GOT3 (cell line): ENCODE data around the gene MAP6.
"Not testable (repeated sequence)": the region's sequence is repeated elsewhere in the genome, so short reads cannot be mapped to it uniquely, and the experiment has no call there.

ENCODE experiments used
- DNase-seq: peaks from one replicate; lab custom pipeline; 2025; ENCODE audit warnings: mixed read lengths; lab: John Stamatoyannopoulos, UW

The MAP6 gene

GRCh38 chr11:75668451-75669297 is at the start of gene MAP6:
MAP6 (minus strand) TSS chr11:75669038; CDS start chr11:75668369, 669 bp downstream.
- DNase-seq = no peak

GRCh38 chr11:75717608-75718418 is 49.0 kb upstream of the MAP6 start, which contains the start of gene MOGAT2:
MOGAT2 (plus strand) TSS chr11:75717838; CDS start chr11:75717889, 51 bp downstream.
- no peak for DNase-seq

- DNase-seq = no peak
These were observed 47.8 kb upstream of the MAP6 start for GRCh38 chr11:75716659-75717058.

DNA sequence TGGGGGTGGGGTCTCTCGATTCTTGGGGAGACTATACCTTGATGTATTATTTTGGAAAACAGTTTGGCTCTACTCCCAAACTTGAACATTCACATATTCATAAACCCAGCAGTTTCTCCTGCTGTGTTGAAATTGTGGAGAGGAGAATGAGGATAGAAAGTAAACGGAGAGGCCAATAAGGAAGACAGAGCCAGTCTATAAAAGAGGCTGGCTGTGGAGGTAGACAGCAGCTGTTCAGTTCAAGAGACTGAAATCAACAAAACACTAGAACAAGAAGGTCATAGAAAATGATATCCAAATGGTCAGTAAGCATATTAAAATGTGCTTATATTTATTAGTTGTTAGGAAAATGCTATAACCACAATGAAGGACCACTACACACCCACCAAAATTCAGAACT is 46.9 kb upstream of the MAP6 start:
- no peak for DNase-seq

DNA sequence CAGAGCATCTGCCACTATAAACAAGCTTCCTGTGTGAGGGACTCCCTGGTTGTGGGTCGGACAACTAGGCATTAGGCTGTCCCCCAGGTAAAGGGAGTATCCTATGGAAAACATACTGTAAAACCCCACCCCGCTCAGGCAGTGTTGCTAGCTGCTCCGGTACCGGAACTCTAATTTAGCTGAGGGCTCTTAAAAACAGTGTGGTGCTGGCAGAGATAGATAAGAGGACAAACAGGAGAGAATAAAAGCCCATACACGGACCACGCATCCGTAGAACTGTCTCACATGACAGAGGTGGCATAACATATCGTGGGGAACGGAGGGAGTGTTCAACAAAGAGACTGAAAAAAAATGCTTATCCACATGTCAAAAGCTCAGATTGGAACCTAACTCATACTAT is 45.4 kb upstream of the MAP6 start:
- no peak for DNase-seq

GRCh38 chr11:75706260-75706729 is 37.5 kb upstream of the MAP6 start:
- no peak for DNase-seq

DNA sequence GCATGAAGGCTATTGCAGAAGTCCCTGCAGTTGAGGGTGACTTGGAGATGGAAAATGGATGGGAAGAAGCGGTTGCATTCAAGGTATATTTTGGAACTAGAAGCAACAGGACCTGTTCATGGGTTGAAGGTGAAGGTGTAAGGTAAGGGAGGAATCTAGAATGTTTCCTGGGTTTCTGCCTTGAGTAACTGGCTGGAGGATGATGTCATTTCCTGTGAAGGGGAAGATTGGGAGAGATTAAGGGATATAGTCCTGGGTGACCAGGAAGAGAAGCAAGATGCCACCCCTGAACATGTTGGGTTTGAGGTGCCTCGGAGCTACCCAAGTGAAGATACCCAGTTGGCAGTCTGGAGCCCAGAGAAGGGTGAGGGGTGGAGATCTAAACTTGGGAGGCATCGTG is 36.7 kb upstream of the MAP6 start:
- DNase-seq = no peak

DNA sequence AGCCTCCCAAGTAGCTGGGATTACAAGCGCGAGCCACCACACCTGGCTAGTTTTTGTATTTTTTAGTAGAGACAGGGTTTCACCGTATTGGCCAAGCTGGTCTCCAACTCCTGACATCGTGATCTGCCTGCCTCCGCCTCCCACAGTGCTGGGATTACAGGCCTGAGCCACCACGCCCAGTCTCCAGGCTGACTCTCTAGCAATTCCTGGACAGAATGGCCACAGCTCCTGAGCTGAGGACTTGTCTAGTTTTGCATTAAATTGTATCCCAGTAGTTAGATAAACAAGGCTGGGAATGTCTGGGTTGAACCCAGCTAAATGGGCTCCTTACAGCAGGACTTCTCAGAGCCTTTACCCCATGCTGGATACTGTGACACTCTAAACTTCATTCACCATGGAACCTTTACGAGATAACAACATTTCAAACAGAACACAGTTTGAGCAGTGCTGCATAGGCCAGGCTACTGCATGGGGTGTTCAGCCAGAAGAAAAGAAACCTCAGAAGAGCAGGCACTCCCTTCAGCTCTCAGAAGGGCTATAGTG is 34.9 kb upstream of the MAP6 start:
- no peak for DNase-seq

DNA sequence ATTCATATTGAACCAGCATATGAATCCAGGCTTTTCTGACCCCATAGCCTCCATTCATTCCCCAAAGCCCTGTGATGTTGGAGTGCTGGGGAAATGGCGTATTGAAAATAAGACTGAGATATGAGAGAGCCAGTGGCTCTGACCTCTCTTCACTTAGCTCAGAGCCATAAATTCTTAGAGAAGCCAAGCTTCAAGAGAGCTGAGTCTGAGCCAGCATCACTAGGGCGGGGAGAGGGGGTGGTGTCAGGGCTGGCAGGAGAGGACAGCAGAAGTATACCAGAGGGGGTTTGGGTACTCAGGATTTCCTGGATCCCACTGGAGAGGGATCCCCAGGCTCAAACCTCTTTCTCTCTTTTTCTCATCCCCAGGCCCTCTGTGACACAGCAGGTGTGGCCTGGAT is 32.1 kb upstream of the MAP6 start:
- DNase-seq = no peak

- DNase-seq = no peak
These were observed 29.2 kb upstream of the MAP6 start for GRCh38 chr11:75697906-75698581.

DNA sequence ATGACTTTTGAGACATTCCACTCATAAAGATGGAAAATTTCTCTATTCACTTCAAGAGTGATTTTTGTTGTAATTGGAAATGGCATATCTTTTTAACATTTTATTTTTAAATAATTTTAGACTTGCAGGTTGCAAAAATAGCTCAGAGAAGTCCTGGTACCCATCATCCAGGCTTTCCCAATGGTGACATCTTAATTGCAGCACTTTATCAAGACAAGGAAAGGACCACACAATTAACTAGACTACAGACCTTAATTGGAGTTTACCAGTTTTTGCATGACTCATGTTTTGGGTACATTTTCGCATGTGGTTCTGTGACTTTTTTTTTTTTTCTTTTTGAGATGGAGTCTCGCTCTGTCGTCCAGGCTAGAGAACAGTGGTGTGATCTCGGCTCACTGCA is 23.0 kb upstream of the MAP6 start:
- DNase-seq = no peak

DNA sequence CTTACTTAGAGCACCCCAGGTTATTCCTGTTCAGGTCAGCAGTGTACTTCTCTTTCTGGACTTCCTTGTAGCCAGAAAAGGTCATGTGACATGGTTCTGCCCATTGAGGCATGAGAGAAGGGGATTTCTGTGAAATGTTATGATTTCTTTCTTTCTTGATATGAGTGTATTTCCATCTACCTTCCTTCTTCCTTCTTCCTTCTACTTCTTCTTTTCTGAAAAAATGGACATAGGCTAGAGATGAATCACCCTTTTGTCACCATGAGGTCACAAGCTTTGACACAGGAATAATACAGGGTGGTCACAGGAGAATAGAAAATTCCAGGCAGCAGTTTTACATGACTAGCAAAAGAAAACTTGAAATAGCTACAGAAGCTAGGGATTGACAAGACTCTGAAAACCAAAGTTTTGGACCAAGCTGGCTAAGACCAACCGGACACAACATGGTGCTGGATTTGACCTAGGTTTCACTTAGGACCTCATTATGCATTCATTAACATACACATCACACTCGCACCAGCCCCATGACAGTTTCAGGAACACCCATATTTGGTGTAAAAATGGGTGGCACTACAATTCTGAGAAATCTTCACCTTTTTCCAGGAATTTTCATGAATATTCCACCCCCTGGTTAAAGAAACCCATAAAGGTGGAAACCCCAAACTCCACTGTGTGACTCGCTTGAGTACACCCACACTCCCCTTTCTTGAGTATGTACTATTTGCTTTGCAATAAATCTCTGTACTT is 21.2 kb upstream of the MAP6 start:
- DNase-seq = no peak

- DNase-seq = not testable (repeated sequence)
These were observed 15.0 kb upstream of the MAP6 start for GRCh38 chr11:75683856-75684255.

GRCh38 chr11:75679566-75679965 is 10.7 kb upstream of the MAP6 start:
- DNase-seq = no peak

GRCh38 chr11:75678620-75679259 is 9.9 kb upstream of the MAP6 start:
- DNase-seq = no peak

DNA sequence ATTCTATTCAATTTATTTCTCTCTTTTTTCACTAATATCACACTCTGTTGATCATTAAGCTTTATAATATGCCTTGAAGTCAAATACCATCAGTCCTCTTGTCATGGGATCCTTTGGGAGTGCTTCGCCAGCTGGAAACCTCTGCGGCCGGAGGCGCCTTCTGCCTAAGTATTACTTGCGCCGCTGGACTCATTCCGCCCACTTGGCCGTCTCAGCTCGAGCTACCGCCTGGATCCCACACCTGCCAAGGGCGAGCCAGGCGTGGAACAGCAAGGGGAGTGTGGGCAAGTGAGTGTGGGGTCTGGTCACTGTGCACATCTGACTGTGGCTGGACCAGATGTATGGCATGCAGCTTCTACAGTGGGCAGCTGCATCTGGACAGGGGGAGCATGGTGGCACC is 9.1 kb upstream of the MAP6 start:
- DNase-seq = no peak

GRCh38 chr11:75677275-75677674 is 8.4 kb upstream of the MAP6 start:
- no peak for DNase-seq

- no peak for DNase-seq
These were observed 5.2 kb upstream of the MAP6 start for GRCh38 chr11:75673977-75674582.

- no peak for DNase-seq
These were observed 897 bp downstream of the MAP6 start for GRCh38 chr11:75667831-75668450.

DNA sequence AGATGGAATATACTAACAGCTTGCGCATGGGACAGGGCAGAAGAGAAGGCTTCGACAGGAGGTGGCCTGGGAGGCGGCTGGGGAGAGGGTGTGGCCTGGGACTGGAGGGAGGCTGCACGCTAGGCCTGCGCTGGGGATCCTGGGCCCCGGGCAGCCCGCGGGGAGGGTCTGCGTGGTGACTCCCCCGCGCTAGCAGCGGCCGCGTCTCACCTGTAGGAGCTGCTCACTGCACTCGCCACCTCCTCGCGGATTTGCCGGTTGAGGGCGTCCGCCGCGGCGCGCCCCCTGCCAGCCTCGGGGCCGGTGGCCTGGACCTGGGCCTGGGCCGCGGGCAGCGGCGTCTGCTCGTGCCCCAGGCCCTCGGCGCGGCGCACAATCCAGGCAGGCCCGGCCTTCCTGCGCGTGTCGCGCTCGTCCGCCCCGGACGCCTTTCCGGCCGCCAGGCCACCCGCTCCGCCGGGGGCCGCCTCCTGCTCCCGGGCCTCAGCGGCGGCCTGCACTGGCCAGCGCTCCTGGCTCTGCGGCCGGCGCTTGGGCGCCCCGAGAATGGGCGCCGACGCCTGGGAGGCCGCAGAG is 1.5 kb downstream of the MAP6 start:
- no peak for DNase-seq
